Sigmoid colon (tissue), 4 donors: ENCODE measurements around the gene SLC35E1.

Source experiments
- CTCF ChIP-seq, 4 experiments: fragments of 450-650 bp in 3 of 4; fragments of 200-600 bp in 1 of 4; IDR thresholded peaks; one replicate each; pipeline ENCODE4 v1.5.1; 2016 to 2019; ENCODE audit warnings: antibody characterized with exemption in 4 of 4, mild to moderate bottlenecking in 3 of 4, moderate library complexity in 2 of 4
- POLR2A ChIP-seq, 2 donors: fragments of 450-650 bp; IDR thresholded peaks; one replicate each; pipeline ENCODE4 v1.6.1; 2016; ENCODE audit warnings: antibody characterized with exemption in 2 of 2, mild to moderate bottlenecking in 2 of 2, moderate library complexity in 2 of 2
- POLR2AphosphoS5 ChIP-seq, 4 donors: sonication (generic); formaldehyde crosslinking; IDR thresholded peaks; one replicate each; pipeline ENCODE4 v1.6.1; 2017; ENCODE audit warnings: antibody characterized with exemption in 4 of 4

- no peak for TF ChIP-seq CTCF (IDR thresholded peaks at IDR 0.05)
- no peak for TF ChIP-seq POLR2A (IDR thresholded peaks at IDR 0.05)
- no peak for TF ChIP-seq POLR2AphosphoS5 (IDR thresholded peaks at IDR 0.05)
These were observed 17.7 kb upstream of the SLC35E1 start for GRCh38 chr19:16589917-16590316.
